HG02759 (cell line): ENCODE data around the gene GGA3.
"Not testable (repeated sequence)": the region's sequence is repeated elsewhere in the genome, so short reads cannot be mapped to it uniquely, and the experiment has no call there.

Experiments used
- ATAC-seq: cut with Tn5 transposase; IDR thresholded peaks from one replicate; pipeline ENCODE4 v1.9.1; 2021; ENCODE audit warnings: mild to moderate bottlenecking, moderate library complexity; ENCODE audit not compliant: unreplicated experiment

The GGA3 gene

GRCh38 chr17:75225016-75225415, 36.4 kb downstream of the GGA3 start:
- no peak for ATAC-seq

GRCh38 chr17:75219815-75220214, 41.6 kb downstream of the GGA3 start:
- ATAC-seq = no peak

DNA sequence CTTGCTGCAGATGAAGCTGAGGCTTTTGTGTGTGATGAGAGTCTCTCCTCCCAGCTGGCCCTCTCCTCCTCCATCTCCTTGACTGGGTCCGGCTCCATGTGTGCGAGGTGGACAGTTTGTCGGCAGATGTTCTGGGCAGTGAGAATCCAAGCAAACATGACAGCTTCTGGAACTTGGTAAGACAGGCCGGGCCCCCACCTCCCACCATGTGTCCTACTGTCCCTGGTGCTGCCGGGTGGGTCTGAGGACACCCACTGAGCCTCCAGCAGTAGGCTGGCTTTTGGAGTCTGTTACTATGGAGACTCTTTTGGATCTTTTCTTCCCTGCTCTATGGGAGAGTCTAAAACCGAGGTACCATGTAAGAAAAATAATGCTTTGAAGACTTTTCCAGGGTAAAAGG, 43.3 kb downstream of the GGA3 start:
- no peak for ATAC-seq

DNA sequence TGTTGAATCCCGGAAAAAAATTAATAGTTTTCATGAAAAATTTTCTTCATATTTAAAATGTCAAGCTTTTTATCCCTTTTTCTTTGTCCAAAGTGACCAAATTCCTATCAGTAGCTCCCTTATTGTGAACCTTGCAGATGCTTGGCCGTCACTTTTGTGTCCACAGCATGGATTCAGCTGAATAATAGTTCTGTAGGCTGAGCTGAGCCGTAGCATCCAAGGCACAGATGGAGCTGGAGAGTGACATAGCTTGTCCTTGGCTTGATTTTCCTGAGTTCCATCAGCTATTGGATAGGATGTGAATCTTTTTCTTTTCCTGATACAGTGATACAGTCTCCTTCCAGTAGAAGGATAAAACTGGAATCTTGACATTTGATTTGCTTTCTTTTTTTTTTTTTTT, 52.3 kb downstream of the GGA3 start:
- no peak for ATAC-seq

GRCh38 chr17:75208161-75208560, 53.2 kb downstream of the GGA3 start:
- no peak for ATAC-seq

- no peak for ATAC-seq
Measured at GRCh38 chr17:75207760-75208159, 53.6 kb downstream of the GGA3 start.

- ATAC-seq = not testable (repeated sequence)
Measured at GRCh38 chr17:75207050-75207407, 54.4 kb downstream of the GGA3 start.

DNA sequence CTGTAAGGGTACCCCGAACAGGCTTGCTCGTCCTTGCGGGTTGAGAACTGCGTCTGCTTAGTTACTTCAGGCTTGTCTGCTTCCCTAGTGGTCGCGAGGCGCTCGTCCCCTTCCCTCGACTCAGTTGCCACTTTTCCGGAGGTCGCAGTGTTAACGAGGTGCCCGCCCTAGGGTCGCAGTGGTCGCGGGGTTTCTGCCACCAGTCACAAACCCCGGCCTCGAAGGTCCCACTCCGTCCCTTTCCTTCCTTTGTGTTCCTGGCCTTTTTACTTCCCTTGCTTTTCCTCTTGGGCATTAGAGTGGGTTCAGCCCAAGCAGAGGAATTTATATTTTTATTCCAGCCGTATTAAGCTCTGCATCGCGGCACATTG, 55.6 kb downstream of the GGA3 start:
- peak; percentile 27 for ATAC-seq

- ATAC-seq = peak; percentile 87
Measured at GRCh38 chr17:75205037-75205792, 56.2 kb downstream of the GGA3 start, which contains the start of gene NUP85. NUP85 (plus strand) TSS chr17:75205679; CDS start chr17:75205762, 83 bp downstream.

DNA sequence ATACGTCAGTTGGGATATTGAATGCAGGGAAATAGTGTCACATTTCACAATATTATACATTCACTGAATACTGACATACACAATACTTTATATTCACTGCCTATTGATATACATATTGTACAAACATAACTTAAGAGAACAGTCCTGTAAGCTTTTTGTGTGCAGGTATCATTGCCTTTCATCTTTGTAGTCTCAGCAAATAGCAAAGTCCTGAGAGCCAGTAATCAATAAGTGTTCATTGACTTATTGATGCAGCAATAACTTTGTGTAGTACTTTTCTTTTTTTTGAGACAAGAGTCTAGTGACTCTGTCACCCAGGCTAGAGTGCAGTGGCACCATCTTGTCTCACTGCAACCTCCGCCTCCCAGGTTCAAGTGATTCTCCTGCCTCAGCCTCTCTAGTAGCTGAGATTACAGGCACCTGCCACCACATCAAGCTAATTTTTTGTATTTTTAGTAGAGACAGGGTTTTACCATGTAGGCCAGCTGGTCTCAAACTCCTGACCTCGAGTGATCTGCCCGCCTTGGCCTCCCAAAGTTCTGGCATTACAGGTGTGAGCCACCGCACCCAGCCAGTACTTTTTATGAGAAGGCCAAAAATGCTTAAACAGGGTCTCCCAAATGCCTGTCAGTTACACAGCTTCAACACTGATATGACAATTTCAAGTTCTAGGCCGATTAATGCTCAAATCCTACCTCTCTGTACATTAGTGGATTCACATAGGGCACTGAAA, 61.4 kb downstream of the GGA3 start:
- no peak for ATAC-seq

GRCh38 chr17:75194879-75195278, 66.5 kb downstream of the GGA3 start:
- no peak for ATAC-seq

GRCh38 chr17:75191584-75191983, 69.8 kb downstream of the GGA3 start:
- ATAC-seq = no peak

- no peak for ATAC-seq
Measured at GRCh38 chr17:75188614-75189013, 72.8 kb downstream of the GGA3 start.
